Measurements from ENCODE around the gene RPS6KC1.

The RPS6KC1 gene

DNA sequence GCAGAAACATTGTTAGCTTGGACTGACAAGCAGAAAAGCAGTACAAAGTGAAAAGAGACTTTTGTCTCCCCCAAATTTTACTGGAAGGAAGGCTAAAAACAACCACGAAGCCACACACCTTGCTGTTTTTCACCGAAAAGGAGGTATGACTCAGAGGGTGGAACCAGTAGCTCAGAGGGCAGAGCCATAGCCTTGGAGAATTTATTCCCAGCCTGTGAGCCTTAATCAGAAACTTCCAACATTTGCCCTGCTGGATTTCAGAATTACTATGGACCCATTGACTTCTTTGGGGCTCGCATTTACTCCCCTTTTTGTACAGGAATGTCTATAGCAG, 32.0 kb downstream of the RPS6KC1 start:
- Histone ChIP-seq H3K27ac (no peak overlapping the region), H3K4me1 (no peaks in the 10 kb centered on the region), H3K4me3 (no peak overlapping the region), H3K36me3 (peaks cover 44 to 61% (median 47%) of the 10 kb centered on the region in 3 donors), H3K9me3 (no peaks in the 10 kb centered on the region), H3K27me3 (no peaks in the 10 kb centered on the region)
- intact Hi-C loops (cut with DNase I; ENCODE audit: low total_unique reads): no loop called here
- DNase-seq: no peak
- TF ChIP-seq, protein P1, sequence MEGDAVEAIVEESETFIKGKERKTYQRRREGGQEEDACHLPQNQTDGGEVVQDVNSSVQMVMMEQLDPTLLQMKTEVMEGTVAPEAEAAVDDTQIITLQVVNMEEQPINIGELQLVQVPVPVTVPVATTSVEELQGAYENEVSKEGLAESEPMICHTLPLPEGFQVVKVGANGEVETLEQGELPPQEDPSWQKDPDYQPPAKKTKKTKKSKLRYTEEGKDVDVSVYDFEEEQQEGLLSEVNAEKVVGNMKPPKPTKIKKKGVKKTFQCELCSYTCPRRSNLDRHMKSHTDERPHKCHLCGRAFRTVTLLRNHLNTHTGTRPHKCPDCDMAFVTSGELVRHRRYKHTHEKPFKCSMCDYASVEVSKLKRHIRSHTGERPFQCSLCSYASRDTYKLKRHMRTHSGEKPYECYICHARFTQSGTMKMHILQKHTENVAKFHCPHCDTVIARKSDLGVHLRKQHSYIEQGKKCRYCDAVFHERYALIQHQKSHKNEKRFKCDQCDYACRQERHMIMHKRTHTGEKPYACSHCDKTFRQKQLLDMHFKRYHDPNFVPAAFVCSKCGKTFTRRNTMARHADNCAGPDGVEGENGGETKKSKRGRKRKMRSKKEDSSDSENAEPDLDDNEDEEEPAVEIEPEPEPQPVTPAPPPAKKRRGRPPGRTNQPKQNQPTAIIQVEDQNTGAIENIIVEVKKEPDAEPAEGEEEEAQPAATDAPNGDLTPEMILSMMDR (IDR thresholded peaks at IDR 0.05): no peak

DNA sequence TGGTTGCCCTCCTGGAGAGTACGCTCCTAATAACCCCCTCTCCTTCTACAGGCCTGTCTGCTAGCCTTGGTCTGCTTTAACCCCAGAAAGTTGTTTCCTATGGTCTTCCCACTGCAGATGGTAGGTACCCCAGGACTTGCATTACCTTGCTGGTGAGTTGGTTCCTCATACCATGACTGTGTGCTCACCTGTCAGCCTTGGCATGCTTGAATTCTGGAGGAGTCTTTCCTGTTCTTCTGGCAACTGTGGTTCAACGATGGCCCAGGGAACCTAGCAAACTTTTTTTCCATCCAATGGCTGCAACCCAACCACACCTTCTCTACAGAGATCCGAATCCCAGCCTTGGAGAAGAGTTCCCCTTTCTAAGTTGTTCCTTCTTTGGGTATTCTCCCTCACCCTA, 36.9 kb downstream of the RPS6KC1 start:
- Histone ChIP-seq H3K4me1 (no peaks in the 10 kb centered on the region), H3K36me3 (peaks cover 28 to 52% (median 44%) of the 10 kb centered on the region in 3 donors), H3K9me3 (no peaks in the 10 kb centered on the region), H3K27me3 (no peaks in the 10 kb centered on the region), H3K4me3 (no peak overlapping the region), H3K27ac (no peak overlapping the region)
- TF ChIP-seq, protein P1 (IDR thresholded peaks at IDR 0.05): no peak
- intact Hi-C loops (cut with DNase I; ENCODE audit: low total_unique reads): no loop called here
- no peak for DNase-seq

DNA sequence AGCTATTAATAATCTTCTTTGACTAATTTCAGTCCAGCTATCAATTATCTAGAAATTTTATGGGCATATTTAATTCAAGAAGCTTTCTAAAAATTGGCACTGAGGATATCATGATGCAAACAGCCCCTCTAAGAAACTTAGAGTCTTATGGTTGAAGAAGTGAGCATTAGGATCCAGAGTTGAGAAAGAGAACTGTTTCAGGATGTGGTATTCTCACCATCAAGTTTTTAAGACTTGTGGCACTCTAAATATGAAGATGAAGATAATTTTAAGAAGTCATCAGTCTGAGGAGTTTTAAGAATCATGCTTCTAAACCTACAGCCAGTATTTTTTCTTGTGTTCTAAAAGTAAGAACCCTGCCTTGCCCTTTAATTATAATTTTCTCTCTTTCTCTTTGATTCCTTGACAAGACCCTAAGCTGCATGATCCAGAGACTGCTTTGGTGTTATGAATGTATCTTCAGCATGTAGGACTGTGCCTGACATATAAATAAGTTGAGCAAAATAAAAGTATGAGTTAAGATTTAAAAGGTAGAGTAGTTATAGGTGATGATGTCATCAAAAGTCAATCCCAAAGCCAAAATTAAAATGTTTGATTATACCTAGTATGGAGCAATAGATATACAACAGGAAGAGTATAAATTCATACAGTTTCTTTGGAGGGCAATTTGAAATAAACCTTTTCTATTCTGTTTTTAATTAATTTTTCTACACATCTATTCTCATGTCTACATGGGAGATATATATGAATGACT, 39.1 kb downstream of the RPS6KC1 start:
- no peak overlapping the region for H3K27ac ChIP-seq
- TF ChIP-seq, protein P1 (IDR thresholded peaks at IDR 0.05): no peak
- no peaks in the 10 kb centered on the region for H3K27me3 ChIP-seq
- H3K9me3 ChIP-seq: no peaks in the 10 kb centered on the region
- intact Hi-C loops (cut with DNase I; ENCODE audit: low total_unique reads): no loop called here
- H3K4me3 ChIP-seq: no peak overlapping the region
- no peak for DNase-seq
- H3K36me3 ChIP-seq: peaks cover 14 to 39% (median 33%) of the 10 kb centered on the region in 3 donors
- no peaks in the 10 kb centered on the region for H3K4me1 ChIP-seq

DNA sequence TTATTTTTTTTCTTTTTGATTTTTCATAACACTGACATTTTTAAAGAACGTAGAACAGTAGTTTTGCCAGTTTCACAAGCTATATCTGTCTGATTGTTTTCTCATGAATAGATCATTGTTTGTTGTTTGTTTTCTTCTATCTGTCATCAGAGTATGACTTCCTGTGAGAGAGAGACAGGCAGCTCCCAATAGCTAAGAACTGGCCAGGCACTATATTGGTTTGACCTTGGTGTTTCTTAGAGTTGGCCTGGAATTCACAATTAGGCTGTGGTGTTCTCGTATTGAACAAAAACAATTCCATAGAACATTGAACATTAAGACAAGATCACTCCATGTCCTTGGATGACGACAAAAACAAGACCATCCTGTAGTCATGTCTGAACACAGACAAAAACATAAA, 43.4 kb downstream of the RPS6KC1 start:
- peaks cover 0 to 5% (median 0%) of the 10 kb centered on the region in 3 donors for H3K9me3 ChIP-seq
- H3K4me1 ChIP-seq: no peaks in the 10 kb centered on the region
- H3K36me3 ChIP-seq: peaks cover 17 to 31% (median 28%) of the 10 kb centered on the region in 3 donors
- no peak overlapping the region for H3K27ac ChIP-seq
- H3K27me3 ChIP-seq: no peaks in the 10 kb centered on the region
- no peak overlapping the region for H3K4me3 ChIP-seq
- intact Hi-C loops (cut with DNase I; ENCODE audit: low total_unique reads): no loop called here
- TF ChIP-seq, protein P1 (IDR thresholded peaks at IDR 0.05): no peak
- DNase-seq: no peak

DNA sequence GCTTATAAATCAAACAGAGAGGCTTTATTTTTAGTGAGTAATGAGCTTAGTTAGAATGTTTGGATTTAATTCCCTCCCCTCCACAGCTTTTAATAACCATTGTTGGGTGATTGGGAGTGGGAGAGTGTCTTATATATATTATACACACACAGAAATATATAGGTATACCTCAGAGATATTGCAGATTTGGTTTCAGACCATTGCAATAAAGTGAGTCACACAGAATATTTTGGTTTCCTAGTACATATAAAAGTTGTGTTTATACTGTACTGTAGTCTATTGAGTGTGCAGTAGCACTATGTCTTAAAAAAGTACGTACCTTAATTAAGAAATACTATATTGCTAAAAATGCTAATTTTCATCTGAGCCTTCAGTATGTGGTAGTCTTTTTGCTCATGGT, 44.4 kb downstream of the RPS6KC1 start:
- TF ChIP-seq, protein P1 (IDR thresholded peaks at IDR 0.05): no peak
- intact Hi-C loops (cut with DNase I; ENCODE audit: low total_unique reads): no loop called here
- H3K4me3 ChIP-seq: no peak overlapping the region
- no peak overlapping the region for H3K27ac ChIP-seq
- no peaks in the 10 kb centered on the region for H3K27me3 ChIP-seq
- peaks cover 0 to 5% (median 0%) of the 10 kb centered on the region in 3 donors for H3K9me3 ChIP-seq
- H3K36me3 ChIP-seq: peaks cover 17 to 28% (median 28%) of the 10 kb centered on the region in 3 donors
- no peaks in the 10 kb centered on the region for H3K4me1 ChIP-seq
- DNase-seq: no peak
